Dedifferentiated amniotic fluid mesenchymal stem cell (primary cell): ENCODE data around the gene GRXCR1.

Experiments used
- DNase-seq: peaks from one replicate; pipeline ENCODE4 v3.0.0-alpha.2; 2016; ENCODE audit errors: extremely low spot score

GRXCR1 gene

DNA sequence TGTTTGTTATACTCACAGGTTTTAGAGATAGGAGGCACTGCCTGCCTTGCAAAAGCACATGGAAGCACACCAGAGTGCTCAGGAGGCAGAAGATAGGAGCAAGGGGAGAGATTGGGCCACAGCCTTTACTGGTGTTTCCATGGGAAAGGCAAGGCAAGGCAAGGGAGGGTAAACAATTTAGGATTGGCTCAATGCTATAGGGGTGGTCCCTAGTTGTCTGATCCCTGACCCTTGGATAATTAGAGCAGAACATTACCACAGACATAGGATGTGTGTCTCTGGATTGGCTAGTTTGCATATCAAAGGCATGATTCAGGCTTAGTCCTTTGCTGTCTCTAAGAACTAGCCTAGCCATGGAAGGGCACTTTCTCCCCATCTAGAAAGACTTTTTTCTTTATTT lies 36.1 kb downstream of the GRXCR1 start:
- no peak for DNase-seq

GRCh38 chr4:42942216-42942615 lies 49.7 kb downstream of the GRXCR1 start:
- no peak for DNase-seq

DNA sequence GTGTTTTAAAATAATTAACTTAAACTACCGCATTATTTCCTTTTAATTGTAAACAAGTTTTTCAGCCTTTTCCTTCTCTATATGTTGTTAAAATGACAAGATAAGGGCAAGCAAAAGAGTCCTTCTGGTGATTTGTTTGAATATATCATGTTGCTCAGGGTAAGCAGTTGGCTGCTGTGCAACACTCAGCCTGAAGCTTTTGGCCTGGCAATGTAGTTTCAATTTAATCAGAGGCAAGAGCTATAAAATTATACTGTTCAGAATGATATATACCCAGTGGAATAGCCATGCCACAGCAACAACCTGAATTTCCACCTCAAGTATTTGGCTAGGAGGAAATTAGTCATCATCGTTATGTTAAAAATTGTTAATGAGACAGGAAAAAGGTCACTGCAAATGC lies 53.4 kb downstream of the GRXCR1 start:
- no peak for DNase-seq

DNA sequence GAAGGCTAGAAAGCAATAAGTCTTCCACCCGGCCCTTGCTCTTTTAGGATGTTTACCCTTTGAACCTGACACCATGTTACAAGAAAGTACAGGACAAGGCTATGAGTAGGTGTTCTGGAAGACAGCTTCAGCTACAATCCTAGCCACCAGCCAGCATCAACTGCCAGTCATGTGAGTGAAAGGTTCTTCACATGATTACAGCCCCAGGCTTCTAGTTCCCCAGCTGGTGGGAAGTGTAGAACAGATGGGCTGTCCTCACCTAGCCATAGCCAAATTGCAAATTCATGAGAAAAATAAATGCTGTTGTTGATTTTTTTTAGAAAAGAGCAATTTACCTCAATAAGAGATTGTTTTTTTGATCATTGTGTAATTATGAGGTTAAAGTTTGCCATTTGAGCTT lies 60.8 kb downstream of the GRXCR1 start:
- DNase-seq, result no peak

DNA sequence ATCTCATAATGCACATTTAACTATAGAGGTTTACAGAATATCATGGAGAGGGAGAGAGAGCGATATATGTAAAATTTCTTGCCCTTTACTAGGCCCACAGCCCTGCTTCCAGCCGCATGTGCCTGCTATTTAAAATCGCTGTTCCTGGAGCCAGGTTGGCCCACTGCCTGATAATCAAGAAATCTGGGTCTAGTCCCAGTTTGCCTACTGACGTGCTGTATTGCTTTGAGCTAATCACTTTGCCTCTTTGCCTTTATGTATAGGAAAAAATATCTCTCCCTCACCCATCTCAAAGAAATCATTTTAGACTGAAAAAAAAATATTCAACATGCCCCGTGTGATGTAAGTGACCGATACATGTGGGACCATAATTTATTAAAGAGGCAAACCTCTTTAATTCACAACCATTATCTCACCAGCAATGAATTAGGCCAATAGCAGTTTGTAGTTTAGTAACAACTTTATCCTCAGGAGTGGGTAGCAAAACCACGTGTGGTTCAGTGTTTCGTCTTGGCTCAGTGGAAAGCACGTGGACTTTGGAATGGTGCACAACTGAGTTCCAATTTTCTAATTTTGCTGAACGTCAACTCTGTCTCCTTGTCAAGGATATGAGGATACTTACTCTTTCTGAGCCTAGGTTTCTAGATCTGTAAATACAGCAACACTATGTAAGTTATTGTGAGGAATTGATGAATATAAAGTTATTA lies 62.6 kb downstream of the GRXCR1 start:
- no peak for DNase-seq

GRCh38 chr4:42955746-42956505 lies 63.4 kb downstream of the GRXCR1 start:
- no peak for DNase-seq

DNA sequence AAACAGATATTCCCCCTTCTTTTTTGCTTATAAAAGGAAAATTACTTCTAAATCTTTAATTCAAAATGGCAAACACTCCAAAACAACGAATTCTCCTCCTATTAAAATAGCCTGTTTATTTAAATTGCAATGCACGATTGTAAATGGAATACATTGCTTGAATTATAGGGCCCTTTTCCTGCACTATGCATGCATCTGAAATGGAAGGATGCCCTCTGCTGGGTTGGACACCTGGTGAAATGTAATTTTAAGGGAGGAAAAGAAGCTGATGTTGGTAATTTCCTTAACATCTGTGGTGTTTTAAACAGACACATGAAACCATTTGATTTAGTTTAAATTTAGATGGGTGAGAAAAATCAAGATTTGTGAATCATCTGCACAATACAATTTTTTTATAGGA lies 72.8 kb downstream of the GRXCR1 start:
- no peak for DNase-seq

DNA sequence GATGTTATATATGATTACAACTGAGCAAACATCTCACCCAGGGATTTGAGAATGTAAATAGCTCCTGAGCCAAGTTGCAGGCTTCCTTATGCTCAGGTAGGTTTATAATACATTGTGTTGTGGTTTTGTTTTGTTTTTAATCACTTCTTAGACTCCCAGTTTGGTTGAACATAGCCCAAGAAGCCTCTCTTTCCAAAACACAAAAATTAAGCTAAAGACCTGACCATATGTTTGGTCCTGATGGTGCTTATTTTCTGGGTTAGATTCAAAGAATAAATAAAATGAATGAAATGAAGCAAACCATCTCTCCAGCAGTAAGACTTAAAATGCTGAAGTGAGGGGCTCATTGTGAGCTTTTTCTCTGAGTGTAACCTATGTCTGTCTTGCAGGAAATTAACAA lies 93.5 kb downstream of the GRXCR1 start:
- no peak for DNase-seq

DNA sequence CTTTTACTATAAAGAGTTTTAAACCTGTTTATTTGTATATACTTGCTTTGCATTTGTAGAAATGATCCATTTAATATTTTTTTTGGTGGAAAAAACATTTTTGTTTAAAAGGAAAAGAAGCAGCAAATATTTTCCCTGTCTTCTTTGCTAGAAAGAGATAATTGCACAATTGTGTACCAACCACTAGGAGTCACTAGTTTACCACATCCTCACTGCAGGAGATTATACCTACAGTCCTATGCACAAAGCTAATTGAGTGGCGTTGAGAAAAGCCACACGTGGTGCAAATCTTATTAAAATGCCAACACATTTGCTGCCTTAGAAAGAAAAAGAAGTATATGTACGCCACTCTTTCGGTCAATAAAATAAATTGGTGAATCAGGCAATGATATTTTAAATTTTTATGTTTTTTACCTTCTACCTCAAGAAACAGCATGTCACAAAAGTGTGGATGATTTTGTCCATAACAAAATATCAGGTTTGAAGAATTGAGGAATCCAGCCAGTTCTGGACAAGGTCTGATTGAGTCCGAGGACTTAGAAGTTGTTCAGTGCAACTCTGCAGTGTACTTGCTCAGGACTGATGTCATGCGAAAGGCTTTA lies 102.9 kb downstream of the GRXCR1 start:
- DNase-seq, result no peak

- no peak for DNase-seq
Observed at GRCh38 chr4:43008793-43009192, 116.3 kb downstream of the GRXCR1 start.

DNA sequence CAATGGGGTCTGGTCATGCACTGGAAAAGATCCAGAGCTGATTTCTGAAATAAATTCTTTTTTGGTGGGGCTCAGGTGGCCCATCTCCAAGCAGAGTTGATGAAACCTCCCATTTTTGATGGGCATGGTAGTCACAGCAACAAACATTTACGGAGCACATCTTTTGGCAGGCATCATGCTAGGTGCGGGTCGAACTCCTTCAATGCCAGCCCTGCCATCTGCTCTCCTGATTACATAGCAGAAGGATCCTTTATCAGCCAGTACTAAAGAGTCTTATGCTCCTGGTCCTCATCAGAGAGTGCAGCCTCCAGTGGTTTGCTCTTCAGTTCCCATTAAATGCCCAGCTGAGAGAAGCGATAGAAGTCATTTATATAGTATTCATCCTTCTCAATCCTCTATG lies 121.7 kb downstream of the GRXCR1 start:
- no peak for DNase-seq

- DNase-seq, result no peak
Observed at GRCh38 chr4:43041632-43042031, 149.1 kb downstream of the GRXCR1 start.

- DNase-seq, result no peak
Observed at GRCh38 chr4:43047058-43047457, 154.5 kb downstream of the GRXCR1 start.

- DNase-seq, result no peak
Observed at GRCh38 chr4:43048570-43048969, 156.1 kb downstream of the GRXCR1 start.

DNA sequence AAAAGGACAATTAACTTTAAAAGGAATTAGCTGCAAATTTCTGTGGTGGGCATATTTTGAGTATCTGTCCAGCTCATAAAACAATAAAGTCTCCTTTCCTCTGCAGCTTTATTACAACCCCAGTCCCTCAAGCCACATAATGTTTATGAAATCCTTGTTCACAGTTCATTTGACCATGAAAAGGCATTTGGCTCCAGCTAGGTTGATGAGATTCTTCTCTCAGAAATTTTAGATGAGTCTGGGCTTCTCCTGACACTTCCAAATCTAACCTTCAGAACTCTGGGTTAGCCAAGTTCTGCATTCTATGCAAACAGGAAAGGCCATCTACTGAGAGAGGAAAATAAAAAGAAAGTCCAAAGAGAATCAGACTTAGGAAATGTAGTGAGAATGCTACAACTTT lies 156.8 kb downstream of the GRXCR1 start:
- no peak for DNase-seq

- DNase-seq, result no peak
Observed at GRCh38 chr4:43066415-43066814, 173.9 kb downstream of the GRXCR1 start.

GRCh38 chr4:43071069-43071468 lies 178.6 kb downstream of the GRXCR1 start:
- no peak for DNase-seq
